Esophagus muscularis mucosa (tissue), 3 donors: ENCODE results near the gene TSGA10.
"Not testable (repeated sequence)": the region's sequence is repeated elsewhere in the genome, so short reads cannot be mapped to it uniquely, and the experiment has no call there.

ENCODE experiments used
- CTCF ChIP-seq, 3 experiments: fragments of 200-600 bp in 2 of 3; fragments of 450-650 bp in 1 of 3; sonication (generic) in 2 of 3; IDR thresholded peaks; one replicate each; pipeline ENCODE4 v1.5.1; 2017 to 2019; ENCODE audit warnings: antibody characterized with exemption in 3 of 3, mild to moderate bottlenecking in 2 of 3, moderate library complexity in 1 of 3
- POLR2A ChIP-seq: fragments of 450-650 bp; IDR thresholded peaks from one replicate; pipeline ENCODE4 v1.6.1; 2017; ENCODE audit warnings: antibody characterized with exemption, moderate library complexity, mild to moderate bottlenecking, low read depth
- POLR2AphosphoS5 ChIP-seq, 2 donors: sonication (generic); formaldehyde crosslinking; IDR thresholded peaks; one replicate each; pipeline ENCODE4 v1.6.1; 2017; ENCODE audit warnings: antibody characterized with exemption in 2 of 2

- not testable (repeated sequence) for TF ChIP-seq CTCF (IDR thresholded peaks at IDR 0.05); POLR2A; POLR2AphosphoS5 (IDR thresholded peaks at IDR 0.05)
These were observed 19.6 kb downstream of the TSGA10 start for GRCh38 chr2:99135044-99135556.
